Measurements from ENCODE around the gene TPD52L1. TPM values are rescaled to one million over a fixed set of nuclear protein-coding genes. Genes with fewer than 3 reads are reported as not detected.

Gene TPD52L1
- total RNA-seq, 1 donor from 2014 or later: 67.3 TPM

- no peak for DNase-seq (ENCODE audit: low read depth)
- H3K4me3 ChIP-seq (ENCODE audit: low read depth, low read length): peak within 1 kb of the TSS; percentile 78
- no peak for TF ChIP-seq CTCF (conservative IDR thresholded peaks at IDR 0.05; ENCODE audit: low read depth, low read length)
Measured at GRCh38 chr6:125301435-125302391, 148.1 kb downstream of the TPD52L1 start, which contains the start of gene HDDC2. Gene HDDC2 (minus strand): TSS chr6:125301967. CDS start chr6:125301932, 35 bp downstream.

- H3K4me3 ChIP-seq (ENCODE audit: low read depth, low read length): no peak overlapping the region
- no peak for DNase-seq (ENCODE audit: low read depth)
- TF ChIP-seq CTCF (conservative IDR thresholded peaks at IDR 0.05; ENCODE audit: low read depth, low read length): no peak
Measured at GRCh38 chr6:125302840-125303511, 149.4 kb downstream of the TPD52L1 start.

GRCh38 chr6:125303512-125303854 lies 149.9 kb downstream of the TPD52L1 start:
- no peak overlapping the region for H3K4me3 ChIP-seq (ENCODE audit: low read depth, low read length)
- DNase-seq (ENCODE audit: low read depth): no peak
- TF ChIP-seq CTCF (conservative IDR thresholded peaks at IDR 0.05; ENCODE audit: low read depth, low read length): no peak

GRCh38 chr6:125304970-125305660 lies 151.5 kb downstream of the TPD52L1 start:
- no peak overlapping the region for H3K4me3 ChIP-seq (ENCODE audit: low read depth, low read length)
- no peak for TF ChIP-seq CTCF (conservative IDR thresholded peaks at IDR 0.05; ENCODE audit: low read depth, low read length)
- DNase-seq (ENCODE audit: low read depth): no peak

- DNase-seq (ENCODE audit: low read depth): no peak
- H3K4me3 ChIP-seq (ENCODE audit: low read depth, low read length): no peak overlapping the region
- no peak for TF ChIP-seq CTCF (conservative IDR thresholded peaks at IDR 0.05; ENCODE audit: low read depth, low read length)
Measured at GRCh38 chr6:125306756-125307149, 153.2 kb downstream of the TPD52L1 start.

GRCh38 chr6:125307150-125307838 lies 153.7 kb downstream of the TPD52L1 start:
- H3K4me3 ChIP-seq (ENCODE audit: low read depth, low read length): no peak overlapping the region
- peak; percentile 66 for DNase-seq (ENCODE audit: low read depth)

More at GRCh38 chr6:125307150-125307838, 153.7 kb downstream of the TPD52L1 start:
- no peak for TF ChIP-seq CTCF (conservative IDR thresholded peaks at IDR 0.05; ENCODE audit: low read depth, low read length)
